SK-N-SH treated with all-trans-retinoic acid at 6 μM for 48 hours (cell line): ENCODE measurements around the gene CSK.

Experiments used
- ESRRG ChIP-seq: fragments of 250-450 bp; sonication (Bioruptor Pico); IDR thresholded peaks from 2 replicates; pipeline ENCODE4 v1.6.1; 2021; ENCODE audit warnings: mild to moderate bottlenecking
- GLIS3 ChIP-seq: fragments of 250-450 bp; sonication (Bioruptor Pico); IDR thresholded peaks from 2 replicates; pipeline ENCODE4 v1.5.0; 2020; ENCODE audit warnings: mild to moderate bottlenecking, moderate library complexity
- OSR1 ChIP-seq: fragments of 250-450 bp; sonication (Bioruptor Pico); IDR thresholded peaks from 2 replicates; pipeline ENCODE4 v1.8.0; 2022; ENCODE audit warnings: moderate library complexity, mild to moderate bottlenecking, inconsistent platforms
- PATZ1 ChIP-seq: fragments of 250-450 bp; sonication (Bioruptor Pico); IDR thresholded peaks from 2 replicates; pipeline ENCODE4 v1.8.0; 2020; ENCODE audit warnings: mild to moderate bottlenecking, moderate library complexity, borderline replicate concordance
- RARB ChIP-seq: fragments of 250-450 bp; sonication (Bioruptor Pico); IDR thresholded peaks from 2 replicates; pipeline ENCODE4 v1.8.0; 2021; ENCODE audit warnings: mild to moderate bottlenecking, moderate library complexity
- SNAI2 ChIP-seq: fragments of 250-450 bp; sonication (Bioruptor Pico); IDR thresholded peaks from 2 replicates; pipeline ENCODE4 v1.5.0; 2020; ENCODE audit warnings: mild to moderate bottlenecking, moderate library complexity
- TOX ChIP-seq: fragments of 250-450 bp; sonication (Bioruptor Pico); IDR thresholded peaks from 2 replicates; pipeline ENCODE4 v1.8.0; 2021; ENCODE audit warnings: mild to moderate bottlenecking, moderate library complexity, borderline replicate concordance
- TSHZ2 ChIP-seq: fragments of 250-450 bp; sonication (Bioruptor Pico); IDR thresholded peaks from 2 replicates; pipeline ENCODE4 v1.5.0; 2020; ENCODE audit warnings: mild to moderate bottlenecking, moderate library complexity
- ZFP3 ChIP-seq: fragments of 250-450 bp; sonication (Bioruptor Pico); IDR thresholded peaks from 2 replicates; pipeline ENCODE4 v1.5.0; 2020; ENCODE audit warnings: mild to moderate bottlenecking, moderate library complexity
- ZNF70 ChIP-seq: fragments of 450-650 bp; formaldehyde crosslinking; IDR thresholded peaks from 2 replicates; pipeline ENCODE4 v1.5.0; 2020; ENCODE audit warnings: mild to moderate bottlenecking, moderate library complexity
- TF ChIP-seq, protein P1 (sequence below): fragments of 250-450 bp; sonication (Bioruptor Pico); IDR thresholded peaks from 2 replicates; pipeline ENCODE4 v1.5.1; 2021; ENCODE audit warnings: mild to moderate bottlenecking, moderate library complexity
- TF ChIP-seq, protein P2 (sequence below): fragments of 250-450 bp; sonication (Bioruptor Pico); IDR thresholded peaks from 2 replicates; pipeline ENCODE4 v1.5.1; 2020; ENCODE audit warnings: low read depth, mild to moderate bottlenecking, moderate library complexity

GRCh38 chr15:74794970-74795349, 13.1 kb downstream of the CSK start:
- no peak for TF ChIP-seq ZFP3 (CRISPR knock-in tag)
- no peak for TF ChIP-seq ZNF70 (CRISPR knock-in tag)
- no peak for TF ChIP-seq SNAI2 (CRISPR knock-in tag)
- TF ChIP-seq GLIS3 (CRISPR knock-in tag): no peak
- no peak for TF ChIP-seq RARB
- TF ChIP-seq TOX (CRISPR knock-in tag): no peak
- TF ChIP-seq PATZ1 (CRISPR knock-in tag): no peak
- no peak for TF ChIP-seq ESRRG (CRISPR knock-in tag)
- no peak for TF ChIP-seq TSHZ2 (CRISPR knock-in tag)
- TF ChIP-seq, protein P1, sequence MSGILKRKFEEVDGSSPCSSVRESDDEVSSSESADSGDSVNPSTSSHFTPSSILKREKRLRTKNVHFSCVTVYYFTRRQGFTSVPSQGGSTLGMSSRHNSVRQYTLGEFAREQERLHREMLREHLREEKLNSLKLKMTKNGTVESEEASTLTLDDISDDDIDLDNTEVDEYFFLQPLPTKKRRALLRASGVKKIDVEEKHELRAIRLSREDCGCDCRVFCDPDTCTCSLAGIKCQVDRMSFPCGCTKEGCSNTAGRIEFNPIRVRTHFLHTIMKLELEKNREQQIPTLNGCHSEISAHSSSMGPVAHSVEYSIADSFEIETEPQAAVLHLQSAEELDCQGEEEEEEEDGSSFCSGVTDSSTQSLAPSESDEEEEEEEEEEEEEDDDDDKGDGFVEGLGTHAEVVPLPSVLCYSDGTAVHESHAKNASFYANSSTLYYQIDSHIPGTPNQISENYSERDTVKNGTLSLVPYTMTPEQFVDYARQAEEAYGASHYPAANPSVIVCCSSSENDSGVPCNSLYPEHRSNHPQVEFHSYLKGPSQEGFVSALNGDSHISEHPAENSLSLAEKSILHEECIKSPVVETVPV (CRISPR knock-in tag): no peak
- no peak for TF ChIP-seq OSR1 (CRISPR knock-in tag)
- TF ChIP-seq, protein P2, sequence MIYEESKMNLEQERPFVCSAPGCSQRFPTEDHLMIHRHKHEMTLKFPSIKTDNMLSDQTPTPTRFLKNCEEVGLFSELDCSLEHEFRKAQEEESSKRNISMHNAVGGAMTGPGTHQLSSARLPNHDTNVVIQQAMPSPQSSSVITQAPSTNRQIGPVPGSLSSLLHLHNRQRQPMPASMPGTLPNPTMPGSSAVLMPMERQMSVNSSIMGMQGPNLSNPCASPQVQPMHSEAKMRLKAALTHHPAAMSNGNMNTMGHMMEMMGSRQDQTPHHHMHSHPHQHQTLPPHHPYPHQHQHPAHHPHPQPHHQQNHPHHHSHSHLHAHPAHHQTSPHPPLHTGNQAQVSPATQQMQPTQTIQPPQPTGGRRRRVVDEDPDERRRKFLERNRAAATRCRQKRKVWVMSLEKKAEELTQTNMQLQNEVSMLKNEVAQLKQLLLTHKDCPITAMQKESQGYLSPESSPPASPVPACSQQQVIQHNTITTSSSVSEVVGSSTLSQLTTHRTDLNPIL (CRISPR knock-in tag): no peak
